HG03097 (cell line): ENCODE measurements around the gene LHX6.

Experiments used
- ATAC-seq: cut with Tn5 transposase; IDR thresholded peaks from one replicate; pipeline ENCODE4 v1.9.1; 2021; ENCODE audit not compliant: unreplicated experiment, low FRiP score

The LHX6 gene

DNA sequence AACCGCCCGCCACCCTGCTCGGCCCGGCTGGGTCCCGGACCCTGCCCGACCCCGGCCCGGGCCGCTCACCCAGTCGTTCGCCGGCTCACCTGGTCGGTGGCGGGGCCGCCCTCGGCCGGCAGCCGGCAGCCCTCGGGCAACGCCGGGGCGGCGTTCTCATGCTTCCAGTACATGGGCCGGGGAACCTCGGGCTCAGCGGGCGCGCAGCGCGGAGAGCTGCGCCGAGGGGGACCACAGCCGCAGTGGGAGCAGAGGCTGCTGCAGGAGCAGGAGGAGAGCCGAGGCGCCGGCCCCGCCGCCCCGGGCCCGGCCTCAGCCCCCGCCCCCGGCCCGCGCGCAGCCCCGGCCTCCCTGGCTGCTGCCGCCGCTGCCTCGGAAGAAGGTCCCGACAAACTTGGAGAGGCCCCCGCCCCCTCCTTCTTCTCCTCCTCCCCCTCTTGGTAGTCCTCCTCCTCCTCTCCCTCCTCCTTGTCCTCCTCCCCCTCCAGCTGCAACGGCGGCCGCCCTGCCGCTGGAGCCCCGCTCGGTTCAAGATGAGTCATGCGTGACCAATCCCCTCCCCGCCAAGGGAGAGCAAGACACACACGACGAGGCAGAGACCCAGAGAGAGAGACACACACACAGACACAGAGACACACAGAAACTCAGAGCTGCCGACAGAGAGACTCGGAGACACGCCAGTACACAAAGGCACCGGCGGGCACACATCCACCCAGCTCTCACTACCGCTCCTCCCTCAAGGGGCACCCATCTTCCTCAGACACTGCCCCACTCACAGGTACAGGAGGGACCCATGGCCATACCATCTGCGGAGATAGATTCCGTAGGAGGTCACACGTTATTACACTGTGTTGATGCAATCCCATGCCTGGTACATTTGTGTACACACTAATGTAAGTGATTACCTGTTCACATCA lies at the start of gene LHX6:
Gene LHX6 (minus strand): TSS at position 390 of the 917 bp plus-strand sequence. CDS start 217 bp downstream, at position 173.
- ATAC-seq, result no peak

DNA sequence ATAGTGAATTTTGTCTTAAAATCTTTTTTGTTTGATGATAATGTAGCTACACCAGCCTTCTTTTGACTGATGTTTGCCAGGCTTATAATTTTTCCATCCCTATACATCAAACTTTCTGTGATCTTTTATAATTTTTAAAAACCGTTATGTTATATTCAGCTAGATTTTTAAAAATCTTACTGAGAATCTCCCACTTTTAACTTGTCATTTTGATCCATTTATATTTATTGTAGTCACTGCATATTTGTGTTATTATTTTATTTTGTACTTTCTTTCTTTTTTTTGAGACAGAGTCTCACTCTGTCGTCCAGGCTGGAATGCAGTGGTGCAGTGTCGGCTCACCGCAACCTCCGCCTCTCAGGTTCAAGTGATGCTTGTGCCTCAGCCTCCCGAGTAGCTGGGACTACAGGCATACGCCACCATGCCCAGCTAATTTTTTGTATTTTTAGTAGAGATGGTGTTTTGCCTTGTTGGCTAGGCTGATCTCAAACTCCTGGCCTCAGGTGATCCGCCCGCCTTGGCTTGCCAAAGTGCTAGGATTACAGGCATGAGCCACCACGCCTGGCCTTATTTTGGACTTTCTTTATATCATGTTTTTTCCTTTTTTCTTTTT lies 48.6 kb upstream of the LHX6 start:
- no peak for ATAC-seq

DNA sequence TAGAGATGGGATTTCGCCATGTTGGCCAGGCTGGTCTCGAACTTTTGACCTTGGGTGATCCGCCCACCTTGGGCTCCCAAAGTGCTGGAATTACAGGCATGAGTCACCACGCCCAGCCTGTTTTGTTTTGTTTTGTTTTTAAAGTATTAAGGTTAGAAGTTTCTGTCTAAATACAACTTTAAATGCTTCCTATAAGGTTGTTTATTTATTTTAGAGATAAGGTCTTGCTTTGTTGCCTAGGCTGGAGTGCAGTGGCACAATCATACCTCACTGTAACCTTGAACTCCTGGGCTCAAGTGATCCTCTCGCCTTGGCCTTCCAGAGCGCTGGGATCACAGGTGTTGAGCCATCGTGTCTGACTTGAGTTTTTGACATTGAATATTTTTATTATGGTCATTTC lies 47.3 kb upstream of the LHX6 start:
- ATAC-seq, result no peak

GRCh38 chr9:122274055-122274454 lies 45.3 kb upstream of the LHX6 start:
- no peak for ATAC-seq

DNA sequence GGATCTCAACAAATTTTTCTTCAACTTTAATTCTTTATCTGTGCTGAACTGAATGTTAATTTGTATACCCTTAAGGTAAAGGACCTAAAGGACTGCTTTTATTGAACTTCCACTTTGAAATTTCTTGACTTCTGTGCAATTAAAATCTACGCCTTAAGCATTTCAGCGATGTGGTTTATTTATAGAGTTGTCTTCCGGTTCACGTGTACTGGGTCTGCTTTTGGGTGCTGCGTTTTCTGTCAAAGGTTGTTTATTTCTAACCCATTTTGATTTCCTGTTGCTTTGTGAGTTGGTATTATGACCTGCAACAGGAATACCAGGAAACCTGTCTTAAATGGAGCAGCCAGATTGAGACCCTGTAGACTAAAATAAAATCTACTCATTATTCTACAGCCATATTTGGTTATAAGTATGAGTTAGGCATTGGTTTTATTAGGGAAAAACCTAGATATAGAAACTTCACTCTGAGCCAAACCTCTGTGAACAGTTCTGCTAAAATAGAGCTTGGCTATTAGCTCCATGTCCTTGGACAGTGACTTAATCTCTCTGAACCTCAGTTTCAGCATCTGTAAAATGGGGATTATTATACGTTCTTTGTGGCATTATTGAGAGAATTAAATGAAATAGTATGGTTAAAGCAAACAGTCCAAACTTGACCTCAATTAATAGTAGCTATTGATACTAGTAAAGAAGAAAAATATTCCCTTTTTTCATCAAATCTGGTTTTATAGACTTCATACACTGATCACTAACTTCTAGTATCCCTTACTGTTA lies 39.5 kb upstream of the LHX6 start:
- ATAC-seq, result no peak

DNA sequence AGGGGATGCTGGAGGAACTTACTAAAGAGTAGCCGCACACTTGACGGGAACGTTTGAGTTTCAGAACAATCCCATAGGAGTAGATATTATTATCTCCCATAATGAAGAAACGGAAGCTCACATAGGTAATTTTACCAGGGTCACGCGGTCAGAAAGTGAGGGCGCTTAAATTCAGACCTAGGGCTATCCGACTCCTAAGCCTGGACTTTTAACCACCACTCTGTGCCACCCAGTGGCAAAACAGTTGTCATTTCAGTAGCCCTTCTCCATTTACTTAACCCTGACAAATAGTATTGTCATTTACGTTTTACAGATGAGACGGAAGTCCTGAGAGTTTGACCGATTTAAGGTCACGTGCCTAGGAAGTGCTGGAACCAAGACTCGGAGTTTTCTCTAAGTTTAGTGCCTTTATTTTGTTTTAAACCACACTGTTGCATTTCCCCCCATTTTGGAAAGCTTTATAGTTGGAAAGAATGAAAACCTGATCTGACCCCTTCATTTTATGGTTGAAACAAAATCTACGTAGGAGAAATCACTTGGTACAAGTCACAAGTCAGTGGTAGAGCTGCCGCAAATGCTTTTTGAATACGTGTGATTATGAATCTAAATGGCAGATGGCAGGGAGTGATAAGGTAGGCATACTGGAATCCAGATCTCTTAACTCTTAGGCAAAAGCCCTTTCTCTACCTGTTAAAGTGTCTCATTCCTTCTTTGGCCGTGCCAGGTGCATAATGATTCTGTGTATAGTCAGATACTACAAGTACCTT lies 36.6 kb upstream of the LHX6 start:
- ATAC-seq, result peak; percentile 13

- peak; percentile 79 for ATAC-seq
Measured at GRCh38 chr9:122264360-122265148, 35.8 kb upstream of the LHX6 start, which contains the start of the genes MRRF and RBM18. Gene MRRF (plus strand): TSS chr9:122264882. CDS start chr9:122270892, 6,010 bp downstream. Gene RBM18 (minus strand): TSS chr9:122264840. CDS start chr9:122261492, 3,348 bp downstream.

- ATAC-seq, result no peak
Measured at GRCh38 chr9:122263699-122264349, 35.1 kb upstream of the LHX6 start.

DNA sequence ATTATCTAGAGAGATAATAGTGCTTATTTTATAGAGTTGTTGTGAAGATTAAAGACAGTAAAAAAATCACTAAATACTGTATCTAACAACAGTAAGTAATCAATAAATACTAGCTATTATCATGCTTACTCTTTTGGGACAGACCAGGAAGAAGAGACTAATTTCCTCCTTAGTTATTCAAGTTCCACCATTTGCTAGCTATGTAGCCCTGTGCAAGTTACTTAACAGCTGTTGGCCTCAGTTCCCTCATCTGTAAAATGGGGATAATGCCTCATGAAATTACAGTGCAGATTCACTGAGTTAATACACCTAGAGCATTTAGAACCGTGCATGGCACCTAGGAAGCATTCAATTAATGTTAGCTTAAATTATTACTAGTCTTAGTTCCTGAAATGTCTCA lies 33.3 kb upstream of the LHX6 start:
- no peak for ATAC-seq

DNA sequence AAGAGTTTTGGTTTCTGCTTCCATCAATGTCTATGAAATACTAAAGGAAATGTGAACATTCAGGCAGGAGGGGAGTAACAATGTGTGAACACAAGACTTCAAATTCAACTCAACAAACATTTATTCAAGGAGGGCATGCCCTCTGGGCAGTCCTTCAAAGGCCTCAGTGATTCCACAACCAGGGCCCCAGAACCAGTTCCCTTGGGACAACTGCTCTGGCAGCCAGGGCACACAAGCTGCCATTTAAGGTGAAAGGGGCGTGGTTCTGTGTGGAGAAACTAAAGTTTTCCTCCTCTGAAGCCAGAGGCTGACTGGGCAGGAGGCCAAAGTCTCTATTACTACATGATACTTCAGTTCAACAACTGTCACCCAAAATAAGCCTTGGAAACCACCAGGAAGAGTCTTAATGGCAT lies 32.7 kb upstream of the LHX6 start:
- no peak for ATAC-seq

GRCh38 chr9:122258886-122259415 lies 30.2 kb upstream of the LHX6 start:
- ATAC-seq, result no peak

GRCh38 chr9:122256206-122256605 lies 27.4 kb upstream of the LHX6 start:
- ATAC-seq, result no peak

GRCh38 chr9:122254761-122255160 lies 26.0 kb upstream of the LHX6 start:
- no peak for ATAC-seq

DNA sequence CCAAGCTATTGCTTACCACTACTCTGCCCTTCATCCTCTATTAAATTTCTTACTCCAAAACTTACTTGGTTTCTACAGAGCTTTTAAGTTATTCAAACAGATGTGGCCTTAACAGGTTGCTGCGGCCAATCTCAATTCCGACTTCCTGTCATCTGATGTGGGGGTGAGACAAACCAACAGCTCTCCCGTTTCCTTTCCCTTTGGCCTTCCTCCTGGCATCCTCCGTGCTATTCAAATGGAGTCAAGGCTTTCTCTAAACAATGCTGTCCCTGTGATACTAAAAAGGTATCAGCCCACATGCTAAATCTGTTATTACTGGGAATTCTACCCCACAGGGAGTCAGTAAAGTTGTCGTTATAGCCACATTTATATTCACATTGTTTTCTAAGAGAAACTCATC lies 24.0 kb upstream of the LHX6 start:
- ATAC-seq, result no peak

DNA sequence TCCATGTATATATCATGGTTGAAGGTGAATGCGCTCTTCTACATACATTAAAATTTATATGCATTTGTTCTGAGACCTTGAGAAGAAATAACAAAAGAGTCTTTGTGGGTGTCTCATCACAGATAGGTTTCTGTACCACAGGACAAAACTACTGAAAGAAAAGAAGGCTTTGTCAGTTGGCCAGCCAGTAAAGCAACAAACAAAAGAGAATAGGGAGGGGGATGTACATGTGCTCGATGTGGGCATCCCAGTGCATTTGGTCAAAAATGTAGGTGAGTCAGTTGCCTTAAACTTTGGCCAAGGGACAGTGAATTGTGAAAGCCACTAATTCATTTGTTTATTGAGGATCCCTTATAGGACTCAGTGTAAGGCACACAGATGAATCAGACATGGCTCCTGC lies 22.6 kb upstream of the LHX6 start:
- no peak for ATAC-seq

DNA sequence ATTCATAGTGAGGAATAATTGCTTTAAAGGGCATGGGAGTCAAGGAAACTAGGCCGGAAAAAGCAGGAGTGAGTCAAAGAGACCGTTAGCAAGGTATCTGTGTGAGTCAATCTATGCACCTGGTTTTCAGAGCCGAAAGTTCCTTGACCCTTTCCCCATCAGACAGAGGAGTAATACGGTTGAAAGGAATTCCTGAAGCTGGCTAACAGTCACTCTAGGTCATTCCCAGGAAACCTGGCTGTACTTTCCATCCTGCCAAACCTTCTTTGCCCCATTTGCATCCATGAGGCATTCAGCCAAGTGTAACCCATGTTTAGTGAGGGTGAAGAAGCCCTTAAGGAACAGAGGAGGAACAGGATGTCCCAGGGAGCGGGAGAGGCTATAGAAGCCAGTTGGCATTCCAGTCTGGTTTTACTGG lies 19.7 kb upstream of the LHX6 start:
- no peak for ATAC-seq

DNA sequence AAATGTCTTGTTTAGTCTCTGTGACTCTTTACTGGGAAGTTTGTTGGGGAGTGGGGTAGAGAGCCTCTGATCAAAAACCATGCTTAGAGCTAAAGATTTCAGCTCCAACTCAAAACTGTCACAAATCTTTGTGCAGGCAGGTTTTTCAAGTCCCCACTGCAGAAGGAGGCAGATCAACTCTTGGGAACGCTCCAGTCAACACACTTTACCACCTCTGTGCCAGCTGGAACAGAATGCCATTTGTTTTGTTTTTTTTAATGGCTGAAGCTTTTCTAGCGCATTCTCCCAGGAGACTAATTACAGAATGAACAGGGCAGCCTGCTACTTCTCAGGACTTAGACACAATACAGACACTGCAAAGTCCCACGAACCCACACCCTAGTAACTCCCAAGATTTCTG lies 17.9 kb upstream of the LHX6 start:
- ATAC-seq, result no peak

GRCh38 chr9:122244349-122244748 lies 15.6 kb upstream of the LHX6 start:
- ATAC-seq, result no peak

DNA sequence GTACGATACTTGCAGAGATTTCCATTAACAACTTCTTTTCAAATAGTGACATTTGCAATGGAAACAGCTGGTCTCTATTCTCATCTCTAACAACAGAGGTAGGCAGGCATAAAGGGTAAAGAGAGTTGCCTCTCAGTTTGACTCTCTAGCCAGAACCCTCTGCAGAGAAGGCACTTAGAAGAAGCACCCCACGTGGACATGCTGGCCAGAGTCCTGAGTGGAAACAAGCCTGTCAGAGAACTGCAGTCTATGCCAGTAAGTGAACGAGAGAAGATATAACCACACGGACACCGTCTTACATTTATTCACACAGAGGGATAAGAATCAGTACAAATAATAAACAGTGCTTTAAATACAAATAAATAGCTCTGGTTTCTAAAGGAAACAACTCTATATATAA lies 11.0 kb upstream of the LHX6 start:
- ATAC-seq, result no peak
